Measurements from ENCODE around the gene PDE4B.
A peak's percentile ranks its signal among the peaks of the same experiment; 100 is the strongest.

PDE4B gene

DNA sequence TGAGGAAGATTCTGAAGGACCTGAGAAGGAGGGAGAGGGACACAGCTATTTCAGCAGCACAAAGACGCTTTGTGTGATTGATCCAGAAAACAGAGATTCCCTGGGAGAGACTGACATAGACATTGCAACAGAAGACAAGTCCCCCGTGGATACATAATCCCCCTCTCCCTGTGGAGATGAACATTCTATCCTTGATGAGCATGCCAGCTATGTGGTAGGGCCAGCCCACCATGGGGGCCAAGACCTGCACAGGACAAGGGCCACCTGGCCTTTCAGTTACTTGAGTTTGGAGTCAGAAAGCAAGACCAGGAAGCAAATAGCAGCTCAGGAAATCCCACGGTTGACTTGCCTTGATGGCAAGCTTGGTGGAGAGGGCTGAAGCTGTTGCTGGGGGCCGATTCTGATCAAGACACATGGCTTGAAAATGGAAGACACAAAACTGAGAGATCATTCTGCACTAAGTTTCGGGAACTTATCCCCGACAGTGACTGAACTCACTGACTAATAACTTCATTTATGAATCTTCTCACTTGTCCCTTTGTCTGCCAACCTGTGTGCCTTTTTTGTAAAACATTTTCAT is 579.9 kb downstream of the PDE4B start:
- no peak for DNase-seq

- DNase-seq, result no peak
These were observed 580.5 kb downstream of the PDE4B start for GRCh38 chr1:66373157-66373591.

DNA sequence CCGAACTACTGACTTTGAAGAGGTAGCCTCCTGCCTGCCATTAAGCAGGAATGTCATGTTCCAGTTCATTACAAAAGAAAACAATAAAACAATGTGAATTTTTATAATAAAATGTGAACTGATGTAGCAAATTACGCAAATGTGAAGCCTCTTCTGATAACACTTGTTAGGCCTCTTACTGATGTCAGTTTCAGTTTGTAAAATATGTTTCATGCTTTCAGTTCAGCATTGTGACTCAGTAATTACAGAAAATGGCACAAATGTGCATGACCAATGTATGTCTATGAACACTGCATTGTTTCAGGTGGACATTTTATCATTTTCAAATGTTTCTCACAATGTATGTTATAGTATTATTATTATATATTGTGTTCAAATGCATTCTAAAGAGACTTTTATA is 581.5 kb downstream of the PDE4B start:
- no peak for DNase-seq

DNA sequence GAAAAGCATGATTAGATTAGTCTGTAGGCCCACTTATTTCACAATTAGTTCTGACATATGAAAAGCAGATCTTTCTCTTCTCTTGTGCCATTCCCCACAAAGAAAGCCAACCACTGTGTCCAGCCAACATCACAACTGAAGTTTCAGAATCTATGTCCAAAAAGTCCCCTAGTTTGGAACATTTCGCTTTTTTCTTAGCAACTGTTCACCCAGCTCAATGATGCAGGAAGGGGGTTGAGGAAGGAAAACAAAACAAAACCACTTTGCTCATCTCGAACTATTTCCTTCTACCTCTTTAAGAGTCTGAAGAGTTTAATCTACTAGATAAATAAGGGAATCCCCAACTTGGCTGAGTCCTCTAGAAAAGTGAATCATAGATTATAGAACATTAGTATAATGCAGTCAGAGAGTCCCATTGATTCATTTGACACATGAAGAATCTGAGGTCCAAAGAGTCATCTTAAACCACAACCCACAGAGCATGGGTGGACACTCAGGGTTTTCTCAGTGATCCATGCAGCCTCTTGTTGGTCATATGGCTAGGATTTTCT is 581.9 kb downstream of the PDE4B start:
- no peak for DNase-seq

DNA sequence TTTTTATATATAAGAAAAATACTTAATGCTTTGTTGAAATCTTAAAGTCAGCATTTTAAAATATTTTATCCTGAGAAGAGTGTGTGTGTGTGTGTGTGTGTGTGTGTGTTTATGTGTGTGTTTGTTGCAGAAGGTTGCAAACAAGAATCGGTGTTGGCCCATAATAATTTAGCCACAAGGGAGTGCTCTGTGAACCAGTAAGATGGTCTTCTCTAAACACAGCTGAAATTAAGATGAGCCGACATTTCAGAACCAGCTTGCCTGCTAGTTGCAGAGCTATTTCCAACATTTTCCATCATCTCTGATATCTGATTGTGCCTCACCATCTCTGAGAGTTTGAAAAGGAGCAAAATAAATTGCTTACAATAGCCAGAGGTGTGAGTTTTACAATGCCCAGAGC is 582.4 kb downstream of the PDE4B start:
- DNase-seq, result no peak

GRCh38 chr1:66380452-66381212 is 587.9 kb downstream of the PDE4B start:
- no peak for DNase-seq

- no peak for DNase-seq
These were observed 589.1 kb downstream of the PDE4B start for GRCh38 chr1:66381621-66382275.

- DNase-seq, result no peak
These were observed 590.5 kb downstream of the PDE4B start for GRCh38 chr1:66383168-66383567.

- DNase-seq, result no peak
These were observed 590.9 kb downstream of the PDE4B start for GRCh38 chr1:66383611-66384010.

DNA sequence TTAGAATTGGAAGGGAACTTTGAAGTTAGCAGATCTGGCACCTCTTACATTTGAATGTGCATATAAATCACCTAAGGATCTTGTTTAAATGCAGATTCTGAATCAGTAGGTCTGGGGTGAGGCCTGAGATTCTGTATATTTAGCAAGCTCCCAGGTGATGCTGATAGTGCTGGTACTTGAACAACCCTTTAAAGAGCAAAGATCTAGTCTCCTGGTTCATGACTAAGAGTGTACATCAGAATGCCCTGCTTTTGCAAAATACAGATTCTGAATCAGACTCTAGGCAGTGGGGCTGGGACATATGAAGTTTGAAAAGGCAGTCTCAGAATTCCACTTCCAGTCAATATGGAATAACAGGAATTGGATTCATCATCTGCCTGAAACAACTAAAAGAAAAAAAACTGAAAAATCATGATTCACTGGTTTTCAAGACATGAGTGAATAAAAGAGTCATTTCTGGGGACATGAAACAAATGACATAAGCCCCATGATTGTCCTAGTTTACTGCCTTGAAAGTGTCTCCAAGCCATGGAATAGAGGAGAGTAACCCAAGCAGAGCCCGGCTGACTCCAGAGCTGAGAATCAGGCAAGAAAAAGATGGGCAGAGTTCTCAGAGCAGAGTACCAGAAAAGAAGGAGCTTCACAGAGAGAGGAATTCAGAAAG is 591.7 kb downstream of the PDE4B start:
- no peak for DNase-seq

GRCh38 chr1:66386712-66387111 is 594.0 kb downstream of the PDE4B start:
- DNase-seq, result no peak

- no peak for DNase-seq
These were observed 596.2 kb downstream of the PDE4B start for GRCh38 chr1:66388913-66389312.

DNA sequence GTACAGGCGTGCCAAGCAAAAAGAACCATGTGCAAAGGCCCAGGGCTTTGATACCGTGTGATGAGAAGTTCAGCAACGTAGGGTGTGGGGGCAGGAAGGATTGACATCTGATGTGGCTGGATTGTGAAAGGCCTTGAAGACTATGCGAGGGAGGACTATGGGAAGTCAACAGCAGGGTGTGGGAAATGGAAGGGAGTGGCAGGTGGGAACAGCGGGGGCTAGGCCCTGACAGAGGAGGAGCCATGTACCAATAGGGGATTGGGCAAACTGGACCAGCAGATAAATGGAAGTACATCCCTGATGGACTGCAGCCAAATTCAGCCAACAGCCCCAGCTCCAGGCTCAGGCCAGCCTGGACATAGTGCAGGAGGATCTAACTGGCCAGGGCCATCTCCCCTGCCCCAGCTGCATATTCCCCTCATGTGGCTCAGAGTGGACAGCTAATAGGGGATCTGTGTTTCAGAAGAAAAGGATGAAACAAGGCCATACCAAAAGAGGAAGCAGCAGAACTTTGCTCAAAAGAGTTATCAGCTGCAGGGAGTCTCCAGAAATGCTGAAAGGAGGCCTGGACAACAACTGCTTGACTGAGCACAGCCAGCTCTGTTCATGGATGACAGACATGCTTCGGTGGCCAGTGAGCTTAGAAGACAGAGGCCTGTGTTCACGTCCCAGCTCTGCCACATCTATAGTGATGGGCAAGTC is 601.0 kb downstream of the PDE4B start:
- no peak for DNase-seq

DNA sequence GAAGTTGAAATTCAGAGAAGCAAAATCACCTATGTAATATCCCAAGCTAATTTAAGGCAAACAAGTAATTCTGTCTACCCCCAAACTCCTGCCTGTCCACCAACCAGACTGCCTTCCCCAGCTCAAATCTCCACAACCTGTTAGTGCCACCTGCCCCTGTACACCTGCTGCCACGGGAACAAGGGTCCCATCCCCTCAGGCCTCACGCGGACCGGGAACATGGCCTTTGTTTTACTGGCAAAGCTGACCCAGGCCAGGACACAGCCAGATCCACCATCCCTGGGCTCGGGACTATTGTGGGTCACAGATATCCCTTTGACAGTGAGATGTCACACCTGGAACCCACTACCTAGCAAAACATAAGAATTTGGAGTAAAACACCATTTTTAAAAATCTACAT is 601.9 kb downstream of the PDE4B start:
- DNase-seq, result no peak

- no peak for DNase-seq
These were observed 602.7 kb downstream of the PDE4B start for GRCh38 chr1:66395202-66396061.

GRCh38 chr1:66396212-66396890 is 603.7 kb downstream of the PDE4B start:
- DNase-seq, result no peak

DNA sequence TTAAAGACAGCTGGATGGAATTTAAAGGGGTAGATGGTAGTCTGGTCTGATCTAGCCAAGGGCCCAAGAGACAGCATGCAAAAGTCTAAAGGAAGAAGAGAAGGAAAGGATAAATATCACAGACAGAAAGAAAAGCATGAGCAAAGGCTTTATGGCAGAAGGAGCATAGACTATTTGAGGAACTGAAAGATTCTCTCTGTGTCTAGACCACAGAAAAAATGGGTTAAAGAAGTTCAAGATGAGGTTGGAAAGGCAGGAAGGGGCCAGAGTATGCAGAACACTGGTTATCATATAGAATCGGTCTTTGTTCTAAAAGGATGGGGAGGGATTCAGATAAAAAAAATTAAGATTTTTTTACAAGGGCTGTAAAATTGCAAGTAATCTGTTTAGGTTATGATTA is 604.5 kb downstream of the PDE4B start:
- no peak for DNase-seq

- DNase-seq, result no peak
These were observed 607.3 kb downstream of the PDE4B start for GRCh38 chr1:66399888-66400529.

GRCh38 chr1:66400660-66401059 is 608.0 kb downstream of the PDE4B start:
- DNase-seq, result no peak

DNA sequence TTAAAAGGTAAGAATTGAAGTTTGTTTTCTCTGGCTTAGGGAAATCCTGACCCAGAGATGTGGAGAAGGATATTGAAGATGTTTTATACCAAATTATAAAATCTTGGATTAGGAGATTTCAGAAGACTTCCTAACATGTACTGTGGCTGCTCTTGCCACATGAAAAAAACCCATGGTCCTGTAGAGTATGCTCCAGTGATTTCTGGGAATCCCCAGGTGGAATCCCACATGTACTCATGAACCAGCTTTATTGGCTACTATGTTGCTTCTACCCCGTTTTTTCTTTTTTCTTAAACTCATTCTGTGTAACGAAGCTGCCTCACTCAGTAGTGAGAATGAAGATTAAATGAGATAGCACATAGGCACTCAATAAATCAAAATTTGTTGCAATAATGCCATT is 608.5 kb downstream of the PDE4B start:
- no peak for DNase-seq

- peak; percentile 72 for DNase-seq
These were observed 609.5 kb downstream of the PDE4B start for GRCh38 chr1:66402194-66402593.

All from eye (tissue), 1 donor.